SHP77 (cell line): ENCODE measurements around the gene DMWD.

Source experiments
- DNase-seq, 2 experiments: peaks; one replicate each; lab custom pipeline; 2025; lab: John Stamatoyannopoulos, UW

Gene DMWD

DNA sequence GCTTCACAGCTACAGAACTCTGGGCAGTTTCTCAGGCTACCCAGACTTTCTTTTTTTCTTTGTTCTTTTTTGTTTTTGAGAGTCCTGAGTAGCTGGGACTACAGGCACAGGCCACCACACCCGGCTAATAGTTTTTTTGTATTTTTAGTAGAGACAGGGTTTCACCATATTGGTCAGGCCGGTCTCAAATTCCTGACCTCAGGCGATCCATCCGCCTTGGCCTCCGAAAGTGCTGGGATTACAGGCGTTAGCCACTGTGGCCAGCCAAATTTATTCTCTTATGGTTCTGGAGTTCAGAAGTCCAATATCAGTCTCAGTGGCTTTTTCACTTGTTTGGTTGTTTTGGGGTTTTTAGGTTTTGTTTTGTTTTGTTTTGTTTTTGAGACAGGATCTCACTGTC is 47.0 kb downstream of the DMWD start:
- no peak for DNase-seq

DNA sequence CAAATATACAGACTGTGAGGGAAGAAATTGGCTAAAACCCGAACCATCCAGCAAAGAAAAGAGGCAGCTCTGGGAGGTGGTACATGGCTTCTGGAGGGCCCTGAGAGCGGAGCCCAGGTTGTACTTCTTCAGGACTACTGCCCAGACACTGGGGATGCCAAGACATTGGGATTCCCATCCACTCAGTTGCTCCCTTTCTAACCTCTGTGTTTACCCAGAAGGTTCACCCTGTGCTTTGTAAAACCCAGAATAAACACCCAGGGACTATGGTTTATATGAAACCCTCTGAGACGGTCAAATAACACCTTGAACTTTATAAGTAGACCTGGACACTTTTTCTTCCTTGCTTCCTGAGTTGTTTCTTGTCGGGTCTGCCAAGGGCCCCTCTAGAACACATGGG is 49.7 kb downstream of the DMWD start:
- no peak for DNase-seq

DNA sequence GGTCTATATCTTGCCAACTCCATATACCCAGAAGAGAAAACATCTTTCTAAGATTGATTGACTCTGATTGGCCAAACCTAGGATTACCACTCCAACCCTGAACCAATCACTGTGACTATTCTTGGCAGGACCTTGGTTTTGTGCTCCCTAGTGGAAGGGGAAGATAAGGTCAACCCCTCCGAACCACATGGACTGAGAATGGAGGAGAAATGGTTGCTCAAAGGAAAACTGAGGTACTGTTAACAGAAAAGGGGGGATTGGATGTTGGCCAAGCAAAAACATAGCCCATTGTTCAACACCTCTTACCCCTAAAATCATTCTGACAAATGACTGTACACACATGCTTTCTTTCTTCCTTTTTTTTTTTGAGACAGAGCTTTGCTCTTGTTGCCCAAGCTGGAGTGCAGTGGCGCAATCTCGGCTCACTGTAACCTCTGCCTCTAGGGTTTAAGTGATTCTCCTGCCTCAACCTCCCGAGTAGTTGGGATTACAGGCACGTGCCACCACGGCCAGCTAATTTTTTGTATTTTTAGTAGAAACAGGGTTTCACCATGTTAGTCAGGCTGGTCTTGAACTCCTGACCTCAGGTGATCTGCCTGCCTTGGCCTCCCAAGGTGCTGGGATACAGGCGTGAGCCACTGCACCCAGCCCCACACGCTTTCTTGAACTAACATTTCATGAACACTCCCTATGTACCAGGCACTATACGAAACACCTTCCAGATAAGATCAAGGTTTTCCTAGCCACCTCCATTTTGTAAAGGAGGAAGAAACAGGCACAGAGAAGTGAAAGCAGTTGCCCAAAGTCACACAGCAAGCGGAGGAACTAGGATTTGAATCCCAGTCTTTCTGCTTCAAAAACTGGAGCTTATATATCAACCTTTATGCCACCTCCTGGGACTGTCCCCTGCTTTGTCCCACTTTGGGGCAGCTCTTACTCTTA is 52.9 kb downstream of the DMWD start:
- DNase-seq: no peak

DNA sequence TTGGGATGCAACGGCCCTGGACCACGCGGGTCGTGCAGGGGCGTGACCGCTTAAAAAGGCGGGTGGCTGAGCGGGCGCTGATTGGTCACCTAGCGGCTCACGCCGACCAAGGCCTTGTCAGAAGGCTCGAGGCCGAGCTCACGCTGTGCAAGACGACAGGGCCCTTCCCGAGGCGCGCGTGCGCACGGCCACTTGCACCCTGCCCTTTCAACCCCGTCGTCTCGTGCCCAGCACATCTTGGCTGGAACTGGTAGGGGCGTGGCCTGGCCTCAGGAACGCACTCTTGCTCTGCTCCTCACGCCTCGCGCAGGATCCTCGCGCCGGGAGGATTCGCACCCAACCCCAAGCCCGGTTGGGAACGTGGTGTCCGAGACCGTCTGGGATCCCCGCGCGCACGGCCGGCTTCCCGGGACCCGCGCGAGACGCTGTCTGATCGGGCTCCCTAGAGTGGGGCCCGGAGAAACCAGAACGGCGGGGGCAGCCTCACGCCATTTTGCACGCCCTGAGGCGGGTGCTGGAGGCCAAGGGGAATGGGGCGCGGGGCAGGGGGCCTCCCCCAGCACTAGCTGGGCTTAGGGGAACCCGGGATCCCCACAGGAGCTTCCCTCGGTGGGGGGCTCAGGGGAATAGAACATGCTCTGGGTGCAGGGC is 59.4 kb downstream of the DMWD start, which contains the start of gene MEIOSIN:
Gene MEIOSIN, plus strand, starts transcription at position 280 of the 651 bp plus-strand sequence. CDS start 1,938 bp downstream, outside the sequence.
- DNase-seq: no peak
